Activated CD8-positive, alpha-beta memory T cell treated with anti-CD3 and anti-CD28 coated beads, Interleukin-2, amount 50 U/mL, for 24 hours (primary cell): ENCODE data around the gene CCDC124.
"Not testable (repeated sequence)": the region's sequence is repeated elsewhere in the genome, so short reads cannot be mapped to it uniquely, and the experiment has no call there.

Source experiments
- DNase-seq: peaks from one replicate; pipeline ENCODE4 v3.0.0-alpha.2; 2020; ENCODE audit errors: extremely low read depth

CCDC124 gene

DNA sequence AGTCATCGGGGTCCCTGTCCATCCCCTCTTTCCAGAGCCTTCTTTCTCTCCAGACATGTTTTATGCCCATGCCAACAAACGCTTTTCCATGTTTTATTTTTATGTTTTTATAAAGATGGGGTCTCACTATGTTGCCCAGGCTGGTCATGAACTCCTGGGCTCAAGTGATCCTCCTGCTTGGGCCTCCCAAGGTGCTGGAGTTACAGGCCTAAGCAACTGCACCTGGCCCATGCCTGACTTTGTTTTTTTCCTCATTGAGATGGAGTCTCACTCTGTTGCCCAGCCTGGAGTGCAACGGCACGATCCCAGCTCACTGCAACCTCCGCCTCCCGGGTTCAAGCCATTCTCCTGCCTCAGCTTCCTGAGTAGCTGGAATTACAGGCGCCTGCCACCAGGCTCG lies 53.8 kb downstream of the CCDC124 start:
- DNase-seq, result not testable (repeated sequence)

- no peak for DNase-seq
These were observed 55.3 kb downstream of the CCDC124 start for GRCh38 chr19:17988161-17988560.

- no peak for DNase-seq
These were observed 56.7 kb downstream of the CCDC124 start for GRCh38 chr19:17989425-17990094.

- no peak for DNase-seq
These were observed 60.4 kb downstream of the CCDC124 start for GRCh38 chr19:17993076-17993813.
